ENCODE data around the gene BEND3. TPM values are rescaled to one million over a fixed set of nuclear protein-coding genes. Genes with fewer than 3 reads are reported as not detected.

BEND3 gene
- total RNA-seq, 1 donor from 2014 or later, result 3.1 TPM

- H3K27me3 ChIP-seq (ENCODE audit: low read depth), result no peaks in the 10 kb centered on the region
- H3K36me3 ChIP-seq, result no peaks in the 10 kb centered on the region
- no peak for ATAC-seq
- no peak overlapping the region for H3K27ac ChIP-seq
- no peaks in the 10 kb centered on the region for H3K4me1 ChIP-seq
- H3K9me3 ChIP-seq, result no peaks in the 10 kb centered on the region
- no peak for TF ChIP-seq CTCF (IDR thresholded peaks at IDR 0.05)
- no peak for DNase-seq
- intact Hi-C loops (cut with DNase I), result no loop called here
- no peak overlapping the region for H3K4me3 ChIP-seq
Measured at GRCh38 chr6:107079429-107079828, 35.9 kb downstream of the BEND3 start.

- H3K27me3 ChIP-seq (ENCODE audit: low read depth), result no peaks in the 10 kb centered on the region
- intact Hi-C loops (cut with DNase I), result no loop called here
- no peaks in the 10 kb centered on the region for H3K9me3 ChIP-seq
- DNase-seq (no peak), ATAC-seq (no peak)
- no peak for TF ChIP-seq CTCF (IDR thresholded peaks at IDR 0.05)
- H3K4me1 ChIP-seq, result no peaks in the 10 kb centered on the region
- H3K27ac ChIP-seq, result no peak overlapping the region
- H3K4me3 ChIP-seq, result no peak overlapping the region
- H3K36me3 ChIP-seq, result no peaks in the 10 kb centered on the region
Measured at GRCh38 chr6:107077710-107078109, 37.6 kb downstream of the BEND3 start.

- no peaks in the 10 kb centered on the region for H3K27me3 ChIP-seq (ENCODE audit: low read depth)
- no peak overlapping the region for H3K4me3 ChIP-seq
- no peaks in the 10 kb centered on the region for H3K9me3 ChIP-seq
- no peak overlapping the region for H3K27ac ChIP-seq
- intact Hi-C loops (cut with DNase I), result no loop called here
- no peaks in the 10 kb centered on the region for H3K36me3 ChIP-seq
- TF ChIP-seq CTCF (IDR thresholded peaks at IDR 0.05), result no peak
- ATAC-seq (no peak), DNase-seq (no peak)
- no peaks in the 10 kb centered on the region for H3K4me1 ChIP-seq
Measured at GRCh38 chr6:107075951-107076381, 39.3 kb downstream of the BEND3 start.

GRCh38 chr6:107070686-107071085 is 44.6 kb downstream of the BEND3 start:
- no peaks in the 10 kb centered on the region for H3K9me3 ChIP-seq
- H3K4me1 ChIP-seq, result no peaks in the 10 kb centered on the region
- H3K27ac ChIP-seq, result no peak overlapping the region
- H3K27me3 ChIP-seq (ENCODE audit: low read depth), result no peaks in the 10 kb centered on the region
- H3K4me3 ChIP-seq, result no peak overlapping the region
- H3K36me3 ChIP-seq, result peaks cover 4% of the 10 kb centered on the region
- no peak for TF ChIP-seq CTCF (IDR thresholded peaks at IDR 0.05)
- intact Hi-C loops (cut with DNase I), result no loop called here
- ATAC-seq, result no peak
- DNase-seq, result no peak

GRCh38 chr6:107069631-107070548 is 45.4 kb downstream of the BEND3 start:
- no peaks in the 10 kb centered on the region for H3K9me3 ChIP-seq
- H3K27me3 ChIP-seq (ENCODE audit: low read depth), result no peaks in the 10 kb centered on the region
- H3K4me3 ChIP-seq, result no peak overlapping the region
- intact Hi-C loops (cut with DNase I), result no loop called here
- no peak overlapping the region for H3K27ac ChIP-seq
- H3K4me1 ChIP-seq, result peaks cover 1% of the 10 kb centered on the region
- TF ChIP-seq CTCF (IDR thresholded peaks at IDR 0.05), result no peak
- DNase-seq, result no peak
- no peak for ATAC-seq
- peaks cover 4% of the 10 kb centered on the region for H3K36me3 ChIP-seq

Data from lower lobe of right lung (tissue), 2 donors.